HEK293 (cell line): ENCODE data around the gene TEDC2.
A peak's percentile ranks its signal among the peaks of the same experiment; 100 is the strongest.

Source experiments
- CTCF ChIA-PET: fragments of 350-600 bp; formaldehyde crosslinking; extraction: SDS; loops from one replicate; lab custom pipeline; 2021; ENCODE audit warnings: antibody characterized with exemption; lab: Yijun Ruan, JAX
- POLR2A ChIA-PET: fragments of 300-600 bp; formaldehyde crosslinking; extraction: SDS; loops from one replicate; lab custom pipeline; 2020; ENCODE audit warnings: antibody characterized with exemption, inconsistent platforms; lab: Yijun Ruan, JAX
- H3K27ac ChIP-seq: fragments of 200-500 bp; sonication (Bioruptor generic); 2 replicates; pipeline ENCODE4 v1.5.1; 2014; ENCODE audit warnings: low read depth, low read length, control low read depth, inconsistent platforms; ENCODE audit errors: extremely low read depth
- H3K36me3 ChIP-seq, 2 experiments: fragments of 200-500 bp in 1 of 2; sonication (Bioruptor generic) in 1 of 2; 1 replicate in 1 of 2; 2 replicates in 1 of 2; pipeline ENCODE4 v1.5.1; 2014 to 2017; ENCODE audit warnings: inconsistent platforms in 2 of 2, low read length in 2 of 2; ENCODE audit not compliant: control insufficient read depth in 2 of 2, insufficient read depth in 1 of 2
- H3K4me1 ChIP-seq: fragments of 200-500 bp; sonication (Bioruptor generic); 2 replicates; pipeline ENCODE4 v1.5.1; 2014; ENCODE audit warnings: mild to moderate bottlenecking, low read length, inconsistent platforms; ENCODE audit not compliant: control insufficient read depth, insufficient read depth
- H3K4me3 ChIP-seq: 2 replicates; pipeline ENCODE4 v1.5.1; 2011; ENCODE audit warnings: low read depth, mild to moderate bottlenecking, control low read depth, low read length, moderate library complexity
- H3K9me3 ChIP-seq: fragments of 200-500 bp; sonication (Bioruptor generic); 2 replicates; pipeline ENCODE4 v1.5.1; 2014; ENCODE audit warnings: low read depth, low read length, inconsistent platforms; ENCODE audit not compliant: control insufficient read depth, insufficient read depth
- AEBP2 ChIP-seq: fragments of 450-650 bp; formaldehyde crosslinking; IDR thresholded peaks from 2 replicates; pipeline ENCODE4 v1.5.1; 2016; ENCODE audit warnings: missing biosample characterization, missing genetic modification characterization, borderline replicate concordance
- BCL6B ChIP-seq: fragments of 450-650 bp; formaldehyde crosslinking; IDR thresholded peaks from 2 replicates; pipeline ENCODE4 v1.5.1; 2017; ENCODE audit warnings: missing biosample characterization, missing genetic modification characterization
- GFI1B ChIP-seq: fragments of 450-650 bp; formaldehyde crosslinking; IDR thresholded peaks from 2 replicates; pipeline ENCODE4 v1.5.1; 2016; ENCODE audit warnings: missing biosample characterization, missing genetic modification characterization
- KLF9 ChIP-seq: fragments of 450-650 bp; formaldehyde crosslinking; IDR thresholded peaks from 2 replicates; pipeline ENCODE4 v1.5.1; 2016; ENCODE audit warnings: missing biosample characterization, missing genetic modification characterization, low read depth
- PRDM4 ChIP-seq: fragments of 450-650 bp; formaldehyde crosslinking; IDR thresholded peaks from 2 replicates; pipeline ENCODE4 v1.5.1; 2017; ENCODE audit warnings: missing biosample characterization, missing genetic modification characterization
- ZFP37 ChIP-seq: fragments of 450-650 bp; formaldehyde crosslinking; IDR thresholded peaks from 2 replicates; pipeline ENCODE4 v1.5.1; 2016; ENCODE audit warnings: missing biosample characterization, missing genetic modification characterization
- ZNF16 ChIP-seq: fragments of 450-650 bp; formaldehyde crosslinking; IDR thresholded peaks from 2 replicates; pipeline ENCODE4 v1.5.1; 2016; ENCODE audit warnings: low read depth, missing biosample characterization, missing genetic modification characterization
- ZNF214 ChIP-seq: fragments of 450-650 bp; formaldehyde crosslinking; IDR thresholded peaks from 2 replicates; pipeline ENCODE4 v1.5.1; 2017; ENCODE audit warnings: missing biosample characterization, mild to moderate bottlenecking, missing genetic modification characterization, borderline replicate concordance
- ZNF274 ChIP-seq, 2 experiments: fragments of 200-500 bp in 1 of 2; fragments of 450-650 bp in 1 of 2; sonication (Bioruptor generic) in 1 of 2; formaldehyde crosslinking in 1 of 2; IDR thresholded peaks; 2 replicates each; pipeline versions ENCODE4 v1.5.1 to v1.6.1; 2014 to 2016; ENCODE audit warnings: borderline replicate concordance in 1 of 2, inconsistent platforms in 1 of 2, low read length in 1 of 2, missing biosample characterization in 1 of 2, missing genetic modification characterization in 1 of 2
- ZNF561 ChIP-seq: fragments of 450-650 bp; IDR thresholded peaks from 2 replicates; pipeline ENCODE4 v1.5.1; 2018; ENCODE audit warnings: missing biosample characterization, missing genetic modification characterization, borderline replicate concordance
- ZNF660 ChIP-seq: fragments of 450-650 bp; IDR thresholded peaks from 2 replicates; pipeline ENCODE4 v1.5.1; 2018; ENCODE audit warnings: missing biosample characterization, mild to moderate bottlenecking, missing genetic modification characterization
- ZNF792 ChIP-seq: fragments of 450-650 bp; formaldehyde crosslinking; IDR thresholded peaks from 2 replicates; pipeline ENCODE4 v1.5.1; 2016; ENCODE audit warnings: missing biosample characterization, missing genetic modification characterization
- ZSCAN16 ChIP-seq: fragments of 450-650 bp; formaldehyde crosslinking; IDR thresholded peaks from 2 replicates; pipeline ENCODE4 v1.5.1; 2016; ENCODE audit warnings: missing biosample characterization, missing genetic modification characterization
- TF ChIP-seq, protein P1 (sequence below): fragments of 450-650 bp; formaldehyde crosslinking; IDR thresholded peaks from 2 replicates; pipeline ENCODE4 v1.5.1; 2016; ENCODE audit warnings: missing biosample characterization, missing genetic modification characterization
- TF ChIP-seq, protein P2 (sequence below): fragments of 450-650 bp; formaldehyde crosslinking; conservative IDR thresholded peaks from 2 replicates; pipeline ENCODE4 v1.5.1; 2016; ENCODE audit warnings: low read depth, missing biosample characterization, missing genetic modification characterization
- TF ChIP-seq, protein P3 (sequence below): fragments of 450-650 bp; IDR thresholded peaks from 2 replicates; pipeline ENCODE4 v1.5.1; 2018; ENCODE audit warnings: missing biosample characterization, mild to moderate bottlenecking, missing genetic modification characterization
- TF ChIP-seq, protein P4 (sequence below): fragments of 450-650 bp; formaldehyde crosslinking; IDR thresholded peaks from 2 replicates; pipeline ENCODE4 v1.5.1; 2016; ENCODE audit warnings: missing biosample characterization, missing genetic modification characterization

The TEDC2 gene

DNA sequence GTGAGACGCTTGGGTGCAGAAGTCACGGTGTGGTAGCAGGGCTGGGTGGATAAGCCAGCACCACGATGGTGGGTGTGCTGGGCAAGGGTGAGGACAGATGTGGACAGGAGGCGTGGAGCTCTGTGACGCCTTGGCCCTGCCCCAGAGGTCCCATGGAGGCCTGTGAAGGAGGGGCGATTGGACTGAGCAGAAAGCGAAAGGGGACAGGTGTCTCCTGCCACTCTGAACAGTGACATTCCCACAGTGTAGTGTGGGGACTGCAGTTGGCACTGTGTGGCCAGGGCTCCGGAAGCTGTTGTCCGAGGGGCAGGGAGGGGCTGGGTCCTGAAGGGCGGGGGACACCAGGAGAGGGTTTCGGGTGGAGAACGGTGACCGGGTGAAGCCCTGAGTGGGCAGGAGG lies 22.3 kb downstream of the TEDC2 start:
- peaks cover 0 to 4% of the 10 kb centered on the region in 2 experiments; a peak in 1 of 3 replicates for H3K36me3 ChIP-seq
- H3K27ac ChIP-seq: no peak overlapping the region
- POLR2A ChIA-PET: no interaction called here

DNA sequence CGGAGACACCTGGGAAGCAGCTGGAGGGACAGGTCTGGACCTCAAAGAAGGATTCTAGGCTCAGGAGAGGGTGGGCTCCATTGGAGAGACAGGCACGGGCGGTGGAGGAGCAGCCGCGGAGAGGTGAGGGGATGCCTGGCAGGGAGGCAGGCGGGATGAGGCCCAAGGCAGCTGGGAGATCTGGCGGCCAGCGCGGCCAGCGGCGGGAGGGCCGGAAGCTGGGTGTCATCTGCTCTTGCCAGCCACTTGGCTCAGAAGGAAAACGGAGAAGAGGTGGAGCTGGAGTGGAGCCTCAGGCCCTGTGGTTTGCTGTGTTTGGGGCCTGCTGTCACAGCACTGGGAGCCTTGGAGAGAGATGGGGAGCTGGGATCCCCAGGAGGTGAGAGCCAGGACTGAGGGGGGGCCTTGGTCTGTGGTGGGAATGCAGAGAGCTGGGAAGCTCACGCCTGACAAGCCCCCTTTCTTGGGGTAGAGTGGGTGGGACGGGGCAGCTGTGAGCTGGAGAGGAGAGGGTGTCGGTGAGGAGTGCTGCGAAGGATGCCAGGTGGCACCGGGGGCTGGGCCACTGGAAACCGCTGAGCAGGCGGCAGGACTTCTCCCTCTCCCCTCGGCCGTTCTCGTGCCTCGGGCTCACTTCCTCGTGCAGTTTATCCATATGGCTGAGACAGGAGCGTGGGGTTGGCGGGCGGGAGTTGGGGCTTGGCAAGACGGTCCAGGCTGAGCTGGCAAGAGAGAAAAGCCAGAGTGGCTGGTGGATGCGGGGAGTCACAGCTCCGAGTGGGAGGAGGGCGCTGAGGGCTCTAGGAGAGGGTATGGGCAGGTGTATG lies 23.0 kb downstream of the TEDC2 start:
- Histone ChIP-seq H3K9me3 (no peaks in the 10 kb centered on the region), H3K27ac (no peak overlapping the region), H3K36me3 (peaks cover 0 to 4% of the 10 kb centered on the region in 2 experiments; a peak in 1 of 3 replicates), H3K4me3 (no peak overlapping the region), H3K4me1 (no peaks in the 10 kb centered on the region; the same call in 1 of the 2 replicates)
- ChIA-PET POLR2A (interaction anchor here (1.0 kb wide), 1 partner anchor 13 kb away, joined by 3 read pairs; no protein-coding TSS in a partner anchor), CTCF (interaction anchor here (1.8 kb wide), 1 partner anchor 18 kb away, joined by 7 read pairs; no protein-coding TSS in a partner anchor)
- TF ChIP-seq KLF9 (tag by site-specific recombination) (no peak), AEBP2 (tag by site-specific recombination) (no peak), ZNF660 (tag by site-specific recombination) (no peak), ZNF274 (IDR thresholded peaks at IDR 0.05; ENCODE audit: low read length) (no peak), ZNF274 (tag by site-specific recombination; IDR thresholded peaks at IDR 0.05; ENCODE audit: borderline replicate concordance) (no peak), ZNF561 (no peak), ZNF16 (tag by site-specific recombination) (no peak), PRDM4 (tag by site-specific recombination) (peak; percentile 71)
- TF ChIP-seq, protein P1, sequence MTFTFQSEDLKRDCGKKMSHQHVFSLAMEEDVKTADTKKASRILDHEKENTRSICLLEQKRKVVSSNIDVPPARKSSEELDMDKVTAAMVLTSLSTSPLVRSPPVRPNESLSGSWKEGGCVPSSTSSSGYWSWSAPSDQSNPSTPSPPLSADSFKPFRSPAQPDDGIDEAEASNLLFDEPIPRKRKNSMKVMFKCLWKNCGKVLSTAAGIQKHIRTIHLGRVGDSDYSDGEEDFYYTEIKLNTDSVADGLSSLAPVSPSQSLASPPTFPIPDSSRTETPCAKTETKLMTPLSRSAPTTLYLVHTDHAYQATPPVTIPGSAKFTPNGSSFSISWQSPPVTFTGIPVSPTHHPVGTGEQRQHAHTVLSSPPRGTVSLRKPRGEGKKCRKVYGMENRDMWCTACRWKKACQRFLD (tag by site-specific recombination): no peak
- TF ChIP-seq, protein P2, sequence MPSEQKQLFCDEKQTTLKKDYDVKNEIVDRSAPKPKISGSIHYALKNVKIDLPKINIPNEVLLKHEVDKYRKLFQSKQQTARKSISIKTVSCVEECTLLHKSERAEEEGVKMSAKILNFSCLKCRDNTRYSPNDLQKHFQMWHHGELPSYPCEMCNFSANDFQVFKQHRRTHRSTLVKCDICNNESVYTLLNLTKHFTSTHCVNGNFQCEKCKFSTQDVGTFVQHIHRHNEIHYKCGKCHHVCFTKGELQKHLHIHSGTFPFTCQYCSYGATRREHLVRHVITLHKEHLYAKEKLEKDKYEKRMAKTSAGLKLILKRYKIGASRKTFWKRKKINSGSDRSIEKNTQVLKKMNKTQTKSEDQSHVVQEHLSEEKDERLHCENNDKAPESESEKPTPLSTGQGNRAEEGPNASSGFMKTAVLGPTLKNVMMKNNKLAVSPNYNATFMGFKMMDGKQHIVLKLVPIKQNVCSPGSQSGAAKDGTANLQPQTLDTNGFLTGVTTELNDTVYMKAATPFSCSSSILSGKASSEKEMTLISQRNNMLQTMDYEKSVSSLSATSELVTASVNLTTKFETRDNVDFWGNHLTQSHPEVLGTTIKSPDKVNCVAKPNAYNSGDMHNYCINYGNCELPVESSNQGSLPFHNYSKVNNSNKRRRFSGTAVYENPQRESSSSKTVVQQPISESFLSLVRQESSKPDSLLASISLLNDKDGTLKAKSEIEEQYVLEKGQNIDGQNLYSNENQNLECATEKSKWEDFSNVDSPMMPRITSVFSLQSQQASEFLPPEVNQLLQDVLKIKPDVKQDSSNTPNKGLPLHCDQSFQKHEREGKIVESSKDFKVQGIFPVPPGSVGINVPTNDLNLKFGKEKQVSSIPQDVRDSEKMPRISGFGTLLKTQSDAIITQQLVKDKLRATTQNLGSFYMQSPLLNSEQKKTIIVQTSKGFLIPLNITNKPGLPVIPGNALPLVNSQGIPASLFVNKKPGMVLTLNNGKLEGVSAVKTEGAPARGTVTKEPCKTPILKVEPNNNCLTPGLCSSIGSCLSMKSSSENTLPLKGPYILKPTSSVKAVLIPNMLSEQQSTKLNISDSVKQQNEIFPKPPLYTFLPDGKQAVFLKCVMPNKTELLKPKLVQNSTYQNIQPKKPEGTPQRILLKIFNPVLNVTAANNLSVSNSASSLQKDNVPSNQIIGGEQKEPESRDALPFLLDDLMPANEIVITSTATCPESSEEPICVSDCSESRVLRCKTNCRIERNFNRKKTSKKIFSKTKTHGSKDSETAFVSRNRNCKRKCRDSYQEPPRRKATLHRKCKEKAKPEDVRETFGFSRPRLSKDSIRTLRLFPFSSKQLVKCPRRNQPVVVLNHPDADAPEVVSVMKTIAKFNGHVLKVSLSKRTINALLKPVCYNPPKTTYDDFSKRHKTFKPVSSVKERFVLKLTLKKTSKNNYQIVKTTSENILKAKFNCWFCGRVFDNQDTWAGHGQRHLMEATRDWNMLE (tag by site-specific recombination): no peak

More for the DNA sequence above, 22.3 kb downstream of the TEDC2 start:
- TF ChIP-seq GFI1B (tag by site-specific recombination): no peak
- no peak for TF ChIP-seq KLF9 (tag by site-specific recombination)
- no peak for TF ChIP-seq ZSCAN16 (tag by site-specific recombination)
- TF ChIP-seq, protein P3, sequence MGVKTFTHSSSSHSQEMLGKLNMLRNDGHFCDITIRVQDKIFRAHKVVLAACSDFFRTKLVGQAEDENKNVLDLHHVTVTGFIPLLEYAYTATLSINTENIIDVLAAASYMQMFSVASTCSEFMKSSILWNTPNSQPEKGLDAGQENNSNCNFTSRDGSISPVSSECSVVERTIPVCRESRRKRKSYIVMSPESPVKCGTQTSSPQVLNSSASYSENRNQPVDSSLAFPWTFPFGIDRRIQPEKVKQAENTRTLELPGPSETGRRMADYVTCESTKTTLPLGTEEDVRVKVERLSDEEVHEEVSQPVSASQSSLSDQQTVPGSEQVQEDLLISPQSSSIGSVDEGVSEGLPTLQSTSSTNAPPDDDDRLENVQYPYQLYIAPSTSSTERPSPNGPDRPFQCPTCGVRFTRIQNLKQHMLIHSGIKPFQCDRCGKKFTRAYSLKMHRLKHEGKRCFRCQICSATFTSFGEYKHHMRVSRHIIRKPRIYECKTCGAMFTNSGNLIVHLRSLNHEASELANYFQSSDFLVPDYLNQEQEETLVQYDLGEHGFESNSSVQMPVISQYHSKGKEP (tag by site-specific recombination): no peak
- no peak for TF ChIP-seq ZNF792 (tag by site-specific recombination)
- no peak for TF ChIP-seq BCL6B (tag by site-specific recombination)
- no peak for TF ChIP-seq ZFP37 (tag by site-specific recombination)
- TF ChIP-seq, protein P4, sequence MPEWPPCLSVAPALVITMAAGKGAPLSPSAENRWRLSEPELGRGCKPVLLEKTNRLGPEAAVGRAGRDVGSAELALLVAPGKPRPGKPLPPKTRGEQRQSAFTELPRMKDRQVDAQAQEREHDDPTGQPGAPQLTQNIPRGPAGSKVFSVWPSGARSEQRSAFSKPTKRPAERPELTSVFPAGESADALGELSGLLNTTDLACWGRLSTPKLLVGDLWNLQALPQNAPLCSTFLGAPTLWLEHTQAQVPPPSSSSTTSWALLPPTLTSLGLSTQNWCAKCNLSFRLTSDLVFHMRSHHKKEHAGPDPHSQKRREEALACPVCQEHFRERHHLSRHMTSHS (tag by site-specific recombination): no peak
- no peak for TF ChIP-seq ZNF214 (tag by site-specific recombination)
- Histone ChIP-seq H3K9me3 (no peaks in the 10 kb centered on the region), H3K4me1 (no peaks in the 10 kb centered on the region; the same call in 1 of the 2 replicates), H3K4me3 (no peak overlapping the region)
- CTCF ChIA-PET: interaction anchor here (1.8 kb wide), 1 partner anchor 19 kb away, joined by 7 read pairs; no protein-coding TSS in a partner anchor
